ENCODE measurements around the gene C14orf119.

Gene C14orf119

DNA sequence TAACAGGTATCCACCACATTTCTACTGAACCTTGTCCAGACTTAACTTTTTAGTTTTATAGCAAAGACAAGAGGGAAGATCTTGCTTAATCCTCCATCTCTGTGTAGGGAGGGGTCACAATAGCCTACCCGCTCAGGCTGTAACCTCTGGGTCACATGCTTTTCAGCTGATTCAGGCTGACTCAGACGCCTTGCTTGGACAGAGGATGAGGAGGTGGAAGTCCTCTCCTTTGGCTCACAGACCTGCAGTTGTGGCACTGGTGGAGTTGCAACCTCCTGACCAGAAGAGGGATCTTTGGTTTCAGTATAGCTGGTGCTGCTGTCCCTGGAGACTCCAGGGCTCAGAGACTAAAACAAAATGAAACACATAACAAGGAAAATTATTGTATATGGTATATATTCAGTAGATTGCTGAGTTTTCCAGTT, 16.6 kb upstream of the C14orf119 start:
- in situ Hi-C loops (cut with HindIII; ENCODE audit: low pct_ligation_motif_present, low pct_unique_long_range_greater_than_20kb, low sequenced_read_pairs) = no loop called here
- DNase-seq = peak; percentile 87

GRCh38 chr14:23079716-23080115, 15.6 kb upstream of the C14orf119 start:
- no peak for DNase-seq
- in situ Hi-C loops (cut with HindIII; ENCODE audit: low pct_ligation_motif_present, low pct_unique_long_range_greater_than_20kb, low sequenced_read_pairs) = no loop called here

DNA sequence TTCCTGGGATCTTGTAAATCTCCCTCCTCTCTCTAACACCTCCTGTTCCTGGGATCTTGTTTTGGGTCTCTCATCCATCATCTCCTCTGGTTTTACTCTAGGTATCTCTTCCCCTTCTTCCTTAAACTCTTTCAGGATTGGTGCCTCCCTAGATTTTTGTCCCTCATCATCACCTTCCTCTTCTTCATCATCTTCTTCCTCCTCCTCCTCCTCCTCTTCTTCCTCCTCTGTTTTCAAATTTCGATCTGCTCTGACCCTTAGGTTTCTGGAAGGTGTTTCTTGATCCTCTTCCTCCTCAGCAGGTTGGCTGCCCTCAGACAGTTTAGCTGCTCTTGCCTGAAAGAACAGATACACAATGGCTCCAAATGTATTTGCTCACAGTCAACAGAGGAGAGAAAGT, 14.8 kb upstream of the C14orf119 start:
- in situ Hi-C loops (cut with HindIII; ENCODE audit: low pct_ligation_motif_present, low pct_unique_long_range_greater_than_20kb, low sequenced_read_pairs) = no loop called here

GRCh38 chr14:23085458-23085857, 9.8 kb upstream of the C14orf119 start:
- in situ Hi-C loops (cut with HindIII; ENCODE audit: low pct_ligation_motif_present, low pct_unique_long_range_greater_than_20kb, low sequenced_read_pairs) = no loop called here
- no peak for DNase-seq

More for the DNA sequence above, 14.8 kb upstream of the C14orf119 start:
- no peak for DNase-seq

GRCh38 chr14:23086565-23086964, 8.7 kb upstream of the C14orf119 start:
- no peak for DNase-seq
- in situ Hi-C loops (cut with HindIII; ENCODE audit: low pct_ligation_motif_present, low pct_unique_long_range_greater_than_20kb, low sequenced_read_pairs) = no loop called here

GRCh38 chr14:23089498-23090253, 5.6 kb upstream of the C14orf119 start:
- in situ Hi-C loops (cut with HindIII; ENCODE audit: low pct_ligation_motif_present, low pct_unique_long_range_greater_than_20kb, low sequenced_read_pairs) = no loop called here
- no peak for DNase-seq

DNA sequence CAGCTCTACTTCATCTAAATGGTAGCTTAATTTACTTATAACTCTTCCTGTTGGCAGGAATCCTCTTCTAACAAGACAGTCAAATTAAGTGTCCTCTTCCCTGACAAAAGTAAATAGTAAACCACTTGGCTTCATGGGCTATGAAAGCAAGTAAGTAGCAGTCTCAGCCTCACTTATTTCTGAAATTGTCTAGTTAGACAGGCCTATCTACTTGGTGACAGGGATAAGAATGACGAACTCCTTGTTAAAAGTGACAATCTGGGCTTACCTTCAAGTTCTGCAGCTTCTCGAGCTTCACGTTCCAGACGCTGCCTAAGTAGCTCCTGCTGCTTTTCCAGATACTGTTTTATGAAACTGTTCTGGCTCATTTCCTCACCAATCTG, 5.1 kb upstream of the C14orf119 start:
- DNase-seq = no peak
- in situ Hi-C loops (cut with HindIII; ENCODE audit: low pct_ligation_motif_present, low pct_unique_long_range_greater_than_20kb, low sequenced_read_pairs) = no loop called here

DNA sequence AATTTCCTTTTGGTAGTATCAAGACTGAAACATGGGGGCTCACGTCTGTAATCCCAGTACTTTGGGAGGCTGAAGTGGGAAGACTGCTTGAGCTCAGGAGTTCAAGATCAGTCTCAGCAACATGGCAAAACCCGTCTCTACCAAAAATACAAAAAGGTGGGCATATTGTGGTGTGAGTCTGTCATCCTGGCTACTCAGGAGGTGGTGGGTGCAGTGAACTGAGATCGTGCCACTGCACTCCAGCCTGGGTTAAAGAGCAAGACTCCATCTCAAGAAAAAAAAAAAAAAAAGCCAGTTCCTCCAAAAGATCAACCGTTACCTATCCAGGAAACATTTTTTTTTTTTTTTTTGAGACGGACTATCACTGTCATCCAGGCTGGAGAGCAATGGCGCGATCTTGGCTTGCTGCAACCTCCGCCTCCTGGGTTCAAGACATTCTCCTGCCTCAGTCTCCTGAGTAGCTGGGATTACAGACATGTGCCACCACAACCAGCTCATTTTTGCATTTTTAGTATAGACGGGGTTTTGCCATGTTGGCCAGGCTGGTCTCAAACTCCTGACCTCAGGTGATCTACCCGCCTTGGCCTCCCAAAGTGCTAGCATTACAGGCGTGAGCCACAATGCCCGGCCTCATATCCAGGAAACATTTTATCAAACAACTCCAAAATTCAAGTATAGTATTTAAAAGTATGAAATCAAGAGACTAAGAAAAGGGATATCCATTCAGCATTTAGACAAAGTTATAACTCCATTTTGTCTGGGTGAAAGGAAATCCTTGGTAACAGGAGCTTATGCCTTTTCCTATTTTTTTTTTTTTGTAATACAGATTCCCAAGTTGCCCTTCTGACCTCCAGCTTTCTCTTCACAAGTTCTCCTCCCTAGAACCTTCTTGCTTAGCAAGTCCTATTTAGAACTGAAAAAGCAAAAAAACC, 3.7 kb upstream of the C14orf119 start:
- in situ Hi-C loops (cut with HindIII; ENCODE audit: low pct_ligation_motif_present, low pct_unique_long_range_greater_than_20kb, low sequenced_read_pairs) = no loop called here
- no peak for DNase-seq

GRCh38 chr14:23093104-23093503, 2.2 kb upstream of the C14orf119 start:
- in situ Hi-C loops (cut with HindIII; ENCODE audit: low pct_ligation_motif_present, low pct_unique_long_range_greater_than_20kb, low sequenced_read_pairs) = no loop called here
- DNase-seq = no peak

GRCh38 chr14:23093526-23093925, 1.8 kb upstream of the C14orf119 start:
- no peak for DNase-seq
- in situ Hi-C loops (cut with HindIII; ENCODE audit: low pct_ligation_motif_present, low pct_unique_long_range_greater_than_20kb, low sequenced_read_pairs) = no loop called here

GRCh38 chr14:23093991-23094665, 1.2 kb upstream of the C14orf119 start:
- no peak for DNase-seq
- in situ Hi-C loops (cut with HindIII; ENCODE audit: low pct_ligation_motif_present, low pct_unique_long_range_greater_than_20kb, low sequenced_read_pairs) = no loop called here

DNA sequence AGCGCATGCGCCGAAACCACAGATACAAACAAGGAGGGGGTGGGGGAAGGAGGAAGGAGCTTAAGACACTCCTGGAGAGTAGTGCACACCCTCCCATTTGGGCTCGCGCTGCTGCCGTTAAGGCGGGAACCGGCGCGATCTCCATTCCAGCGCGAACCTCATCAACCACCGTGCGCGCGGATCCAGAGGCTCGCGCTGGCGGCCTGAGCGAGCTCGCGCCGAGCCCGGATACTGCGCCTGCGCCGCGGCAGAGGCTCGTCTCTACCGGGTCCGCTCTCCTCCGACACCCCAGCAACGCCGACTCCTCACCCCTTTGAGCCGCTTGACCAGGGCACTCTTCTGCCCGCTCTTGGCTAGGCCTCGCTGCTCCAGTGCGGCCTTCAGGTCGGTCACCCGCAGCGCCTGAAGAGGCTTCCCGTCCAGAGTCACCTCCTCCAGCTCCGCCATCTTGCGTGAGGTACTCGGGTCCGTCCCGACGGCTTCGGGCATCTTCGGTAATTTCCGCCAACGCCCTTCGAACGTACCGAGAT, 574 bp upstream of the C14orf119 start, which contains the start of gene ACIN1:
TSS of gene ACIN1 (minus strand) at position 471 of the 530 bp plus-strand sequence. CDS start at position 447, 24 bp downstream.
- DNase-seq = peak; percentile 77
- in situ Hi-C loops (cut with HindIII; ENCODE audit: low pct_ligation_motif_present, low pct_unique_long_range_greater_than_20kb, low sequenced_read_pairs) = no loop called here

GRCh38 chr14:23097786-23098185, 2.5 kb downstream of the C14orf119 start:
- in situ Hi-C loops (cut with HindIII; ENCODE audit: low pct_ligation_motif_present, low pct_unique_long_range_greater_than_20kb, low sequenced_read_pairs) = no loop called here
- no peak for DNase-seq

GRCh38 chr14:23099212-23099861, 4.0 kb downstream of the C14orf119 start:
- no peak for DNase-seq
- in situ Hi-C loops (cut with HindIII; ENCODE audit: low pct_ligation_motif_present, low pct_unique_long_range_greater_than_20kb, low sequenced_read_pairs) = no loop called here

- in situ Hi-C loops (cut with HindIII; ENCODE audit: low pct_ligation_motif_present, low pct_unique_long_range_greater_than_20kb, low sequenced_read_pairs) = no loop called here
- DNase-seq = no peak
Measured at GRCh38 chr14:23101213-23101970, 6.1 kb downstream of the C14orf119 start.

GRCh38 chr14:23101986-23102625, 6.8 kb downstream of the C14orf119 start:
- DNase-seq = no peak
- in situ Hi-C loops (cut with HindIII; ENCODE audit: low pct_ligation_motif_present, low pct_unique_long_range_greater_than_20kb, low sequenced_read_pairs) = no loop called here

- DNase-seq = no peak
- in situ Hi-C loops (cut with HindIII; ENCODE audit: low pct_ligation_motif_present, low pct_unique_long_range_greater_than_20kb, low sequenced_read_pairs) = no loop called here
Measured at GRCh38 chr14:23102801-23103200, 7.5 kb downstream of the C14orf119 start.

All from ACHN (cell line).